PC-9 (cell line): ENCODE data around the gene E2F4. TPM values are rescaled to one million over a fixed set of nuclear protein-coding genes. Genes with fewer than 3 reads are reported as not detected.
A peak's percentile ranks its signal among the peaks of the same experiment; 100 is the strongest.

ENCODE experiments used
- BruUV-seq: library from RNA; stranded (reverse); fragments of 400-500 nt; replicated peaks from 2 replicates; lab custom pipeline; 2021; lab: Mats Ljungman, UMichigan
- CTCF ChIA-PET: fragments of 300-600 bp; sonication (Branson Sonifier 250); formaldehyde crosslinking; loops from one replicate; lab custom pipeline; 2022; ENCODE audit warnings: antibody characterized with exemption; lab: Charles Lee
- POLR2A ChIA-PET: fragments of 300-600 bp; sonication (Branson Sonifier 250); formaldehyde crosslinking; loops from one replicate; lab custom pipeline; 2022; ENCODE audit warnings: antibody characterized with exemption; ENCODE audit not compliant: unreplicated experiment; lab: Charles Lee
- DNase-seq, 2 experiments: peaks; one replicate each; pipeline versions ENCODE4 v3.0.0 to v3.0.0-alpha.2; 2015 to 2022; ENCODE audit warnings: mixed read lengths in 1 of 2
- H2AFZ ChIP-seq: fragments of 200-600 bp; sonication (generic); 2 replicates; pipeline ENCODE4 v1.8.1; 2017; ENCODE audit warnings: antibody characterized with exemption
- H3F3A ChIP-seq: fragments of 200-600 bp; sonication (generic); 2 replicates; pipeline ENCODE4 v1.8.1; 2017; ENCODE audit warnings: antibody characterized with exemption, mild to moderate bottlenecking, low read depth; ENCODE audit not compliant: insufficient read depth
- H3K27ac ChIP-seq: fragments of 200-600 bp; sonication (generic); 2 replicates; pipeline ENCODE4 v1.6.1; 2016; ENCODE audit warnings: mixed run types
- H3K27me3 ChIP-seq: fragments of 200-600 bp; sonication (generic); 2 replicates; pipeline ENCODE4 v1.6.1; 2016; ENCODE audit warnings: low read depth, mixed run types; ENCODE audit not compliant: insufficient read depth
- H3K36me3 ChIP-seq: fragments of 200-600 bp; sonication (generic); 2 replicates; pipeline ENCODE4 v1.6.1; 2016; ENCODE audit warnings: low read depth, mixed run types
- H3K4me1 ChIP-seq: fragments of 200-600 bp; sonication (generic); replicated peaks from 2 replicates; pipeline ENCODE4 v1.6.1; 2016; ENCODE audit warnings: mixed run types; ENCODE audit not compliant: insufficient read depth
- H3K4me2 ChIP-seq: fragments of 200-600 bp; sonication (generic); 2 replicates; pipeline ENCODE4 v1.6.1; 2017; ENCODE audit warnings: mixed run types
- H3K4me3 ChIP-seq: fragments of 200-600 bp; sonication (generic); 2 replicates; pipeline ENCODE4 v1.6.1; 2016; ENCODE audit warnings: mixed run types
- H3K79me2 ChIP-seq: fragments of 200-600 bp; sonication (generic); 2 replicates; pipeline ENCODE4 v1.6.1; 2017; ENCODE audit warnings: low read depth, mixed run types
- H3K9me2 ChIP-seq: fragments of 200-600 bp; sonication (generic); 2 replicates; pipeline ENCODE4 v1.8.1; 2017; ENCODE audit warnings: mild to moderate bottlenecking; ENCODE audit not compliant: insufficient read depth
- H3K9me3 ChIP-seq: fragments of 200-600 bp; sonication (generic); 2 replicates; pipeline ENCODE4 v1.8.1; 2016; ENCODE audit warnings: low read depth; ENCODE audit not compliant: insufficient read depth
- H4K20me1 ChIP-seq: fragments of 200-600 bp; sonication (generic); 2 replicates; pipeline ENCODE4 v1.8.1; 2017; ENCODE audit not compliant: insufficient read depth
- CTCF ChIP-seq: fragments of 200-600 bp; sonication (generic); conservative IDR thresholded peaks from 2 replicates; pipeline ENCODE4 v1.6.1; 2017; ENCODE audit warnings: mixed run types, antibody characterized with exemption, mild to moderate bottlenecking, moderate library complexity
- EZH2 ChIP-seq: fragments of 200-600 bp; sonication (generic); IDR thresholded peaks from 2 replicates; pipeline ENCODE4 v1.8.0; 2017; ENCODE audit warnings: antibody characterized with exemption, low read depth
- intact Hi-C: fragments of 100-400 bp; cut with micrococcal nuclease; formaldehyde crosslinking; loops from one replicate; pipeline ENCODE4 v1.10.0; 2022; ENCODE audit not compliant: unreplicated experiment
- total RNA-seq: library from RNA; stranded (reverse); gene quantifications from 2 replicates; pipeline ENCODE4 v1.2.3, GENCODE V29; 2021

E2F4 gene
- total RNA-seq, 1 experiment from 2014 or later: 78.4 TPM

GRCh38 chr16:67163999-67164558 lies 27.9 kb upstream of the E2F4 start:
- Histone ChIP-seq H3K4me1 (0 out of 2 replicates have a peak, but pooled peaks cover under 1% of the 10 kb centered on the region), H4K20me1 (no peaks in the 10 kb centered on the region), H3K9me3 (no peaks in the 10 kb centered on the region), H3K27ac (no peak overlapping the region), H2AFZ (no peak overlapping the region), H3K4me3 (no peak overlapping the region), H3F3A (peaks cover 6% of the 10 kb centered on the region; the same call in 1 of the 2 replicates), H3K27me3 (no peaks in the 10 kb centered on the region), H3K4me2 (no peak overlapping the region), H3K9me2 (no peaks in the 10 kb centered on the region), H3K79me2 (peaks cover 3% of the 10 kb centered on the region), H3K36me3 (no peaks in the 10 kb centered on the region)
- ChIA-PET POLR2A (no interaction called here), CTCF (no interaction called here)
- TF ChIP-seq EZH2: no peak
- no peak for TF ChIP-seq CTCF
- no TSS peak for BruUV-seq
- intact Hi-C loops: no loop called here
- DNase-seq: peak in 1 of 2 experiments; percentile 32

GRCh38 chr16:67164599-67165061 lies 27.3 kb upstream of the E2F4 start, which contains the start of gene HSF4:
Gene HSF4, plus strand, starts transcription at chr16:67164745. Its CDS starts 67 bp downstream, at chr16:67164812.
- Histone ChIP-seq H3K27me3 (no peaks in the 10 kb centered on the region), H3K36me3 (no peaks in the 10 kb centered on the region), H3K9me3 (no peaks in the 10 kb centered on the region), H3K4me2 (no peak within 1 kb of the TSS), H3K4me3 (no peak within 1 kb of the TSS), H3K79me2 (no peaks in the 10 kb centered on the region; the same call in 1 of the 2 replicates), H4K20me1 (no peaks in the 10 kb centered on the region), H3F3A (peaks cover 6% of the 10 kb centered on the region; the same call in 1 of the 2 replicates), H2AFZ (no peak within 1 kb of the TSS), H3K4me1 (peaks cover 6% of the 10 kb centered on the region), H3K27ac (no peak within 1 kb of the TSS), H3K9me2 (no peaks in the 10 kb centered on the region)
- CTCF ChIA-PET: no interaction called here
- BruUV-seq: no TSS peak
- DNase-seq: no peak
- TF ChIP-seq EZH2: no peak
- intact Hi-C loops: no loop called here
- POLR2A ChIA-PET: no interaction called here

- H3K36me3 ChIP-seq: no peaks in the 10 kb centered on the region
- H3K4me2 ChIP-seq: no peak overlapping the region
- TF ChIP-seq EZH2: no peak
- no peaks in the 10 kb centered on the region for H3K27me3 ChIP-seq
- DNase-seq: peak in 1 of 2 experiments; percentile 21
- H3K9me2 ChIP-seq: no peaks in the 10 kb centered on the region
- CTCF ChIA-PET: interaction anchor here (0.6 kb wide), 1 partner anchor 240 kb away, joined by 5 read pairs; the partner anchor contains the start of gene RRAD
- H3K27ac ChIP-seq: no peak overlapping the region
- H2AFZ ChIP-seq: no peak overlapping the region
- BruUV-seq: no TSS peak
- H3K79me2 ChIP-seq: no peaks in the 10 kb centered on the region; the same call in 1 of the 2 replicates
- peaks cover 11% of the 10 kb centered on the region for H3K4me1 ChIP-seq
- H3K4me3 ChIP-seq: no peak overlapping the region
- peaks cover 12% of the 10 kb centered on the region; the same call in 1 of the 2 replicates for H3F3A ChIP-seq
- H3K9me3 ChIP-seq: no peaks in the 10 kb centered on the region
- intact Hi-C loops: no loop called here
- no peaks in the 10 kb centered on the region for H4K20me1 ChIP-seq
- POLR2A ChIA-PET: no interaction called here
These were observed 26.6 kb upstream of the E2F4 start for GRCh38 chr16:67165121-67166078.
